ENCODE measurements around the gene GAB3. TPM values are rescaled to one million over a fixed set of nuclear protein-coding genes. Genes with fewer than 3 reads are reported as not detected.

Gene GAB3
- total RNA-seq, 4 donors from 2014 or later = 0.92 to 2.2 (median 1.1) TPM

DNA sequence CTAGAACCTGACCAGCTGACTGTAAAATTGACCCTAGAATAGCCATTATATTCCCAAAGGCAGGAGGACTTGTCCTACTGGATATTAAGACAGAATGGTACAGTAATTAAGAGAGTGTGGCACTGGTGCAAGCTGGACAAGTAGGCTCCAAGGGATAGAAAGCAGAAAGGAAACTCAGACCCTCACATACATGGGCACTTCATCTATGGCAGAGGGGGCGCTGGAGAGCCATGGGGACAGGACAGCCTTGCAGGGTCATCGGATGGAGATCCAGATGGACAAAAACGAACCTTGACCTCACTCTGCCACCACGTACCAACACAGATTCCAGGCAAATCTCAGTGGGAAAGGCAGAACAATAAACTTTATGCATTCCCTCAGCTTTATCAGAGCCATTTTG, 40.6 kb downstream of the GAB3 start:
- H3K27ac ChIP-seq = no peak overlapping the region
- intact Hi-C loops (cut with DNase I; ENCODE audit: low total_unique reads) (no loop called here), in situ Hi-C loops (cut with MboI; ENCODE audit: low sequenced_read_pairs in 4 of 4) (no loop called here)
- H3K4me1 ChIP-seq = no peaks in the 10 kb centered on the region
- no peak overlapping the region for H3K4me3 ChIP-seq
- H3K9me3 ChIP-seq = no peaks in the 10 kb centered on the region
- TF ChIP-seq CTCF (IDR thresholded peaks at IDR 0.05 in 4 of 5, conservative IDR thresholded peaks at IDR 0.05 in 1 of 5) (no peak), POLR2A (IDR thresholded peaks at IDR 0.05) (no peak)
- no peaks in the 10 kb centered on the region for H3K27me3 ChIP-seq
- DNase-seq = no peak
- no peaks in the 10 kb centered on the region for H3K36me3 ChIP-seq
- no peak for ATAC-seq

GRCh38 chrX:154698630-154699248, 52.1 kb downstream of the GAB3 start:
- in situ Hi-C loops (cut with MboI; ENCODE audit: low sequenced_read_pairs in 4 of 4) = no loop called here
- ATAC-seq = no peak

GRCh38 chrX:154696676-154697045, 54.2 kb downstream of the GAB3 start:
- H3K36me3 ChIP-seq = no peaks in the 10 kb centered on the region
- H3K4me3 ChIP-seq = no peak overlapping the region
- no peaks in the 10 kb centered on the region for H3K27me3 ChIP-seq
- H3K4me1 ChIP-seq = no peaks in the 10 kb centered on the region
- no peak for TF ChIP-seq CTCF (IDR thresholded peaks at IDR 0.05 in 4 of 5, conservative IDR thresholded peaks at IDR 0.05 in 1 of 5)
- no peak for TF ChIP-seq POLR2A (IDR thresholded peaks at IDR 0.05)
- in situ Hi-C loops (cut with MboI; ENCODE audit: low sequenced_read_pairs in 4 of 4) (no loop called here), intact Hi-C loops (cut with DNase I; ENCODE audit: low total_unique reads) (no loop called here)
- H3K27ac ChIP-seq = no peak overlapping the region
- no peak for DNase-seq
- ATAC-seq = no peak
- no peaks in the 10 kb centered on the region for H3K9me3 ChIP-seq

More at GRCh38 chrX:154698630-154699248, 52.1 kb downstream of the GAB3 start:
- no peaks in the 10 kb centered on the region for H3K9me3 ChIP-seq
- no peaks in the 10 kb centered on the region for H3K27me3 ChIP-seq
- H3K36me3 ChIP-seq = no peaks in the 10 kb centered on the region
- H3K27ac ChIP-seq = no peak overlapping the region
- intact Hi-C loops (cut with DNase I; ENCODE audit: low total_unique reads) = no loop called here
- no peak for DNase-seq
- no peak overlapping the region for H3K4me3 ChIP-seq
- no peaks in the 10 kb centered on the region for H3K4me1 ChIP-seq
- TF ChIP-seq POLR2A (IDR thresholded peaks at IDR 0.05) (no peak), CTCF (IDR thresholded peaks at IDR 0.05 in 4 of 5, conservative IDR thresholded peaks at IDR 0.05 in 1 of 5) (no peak)

DNA sequence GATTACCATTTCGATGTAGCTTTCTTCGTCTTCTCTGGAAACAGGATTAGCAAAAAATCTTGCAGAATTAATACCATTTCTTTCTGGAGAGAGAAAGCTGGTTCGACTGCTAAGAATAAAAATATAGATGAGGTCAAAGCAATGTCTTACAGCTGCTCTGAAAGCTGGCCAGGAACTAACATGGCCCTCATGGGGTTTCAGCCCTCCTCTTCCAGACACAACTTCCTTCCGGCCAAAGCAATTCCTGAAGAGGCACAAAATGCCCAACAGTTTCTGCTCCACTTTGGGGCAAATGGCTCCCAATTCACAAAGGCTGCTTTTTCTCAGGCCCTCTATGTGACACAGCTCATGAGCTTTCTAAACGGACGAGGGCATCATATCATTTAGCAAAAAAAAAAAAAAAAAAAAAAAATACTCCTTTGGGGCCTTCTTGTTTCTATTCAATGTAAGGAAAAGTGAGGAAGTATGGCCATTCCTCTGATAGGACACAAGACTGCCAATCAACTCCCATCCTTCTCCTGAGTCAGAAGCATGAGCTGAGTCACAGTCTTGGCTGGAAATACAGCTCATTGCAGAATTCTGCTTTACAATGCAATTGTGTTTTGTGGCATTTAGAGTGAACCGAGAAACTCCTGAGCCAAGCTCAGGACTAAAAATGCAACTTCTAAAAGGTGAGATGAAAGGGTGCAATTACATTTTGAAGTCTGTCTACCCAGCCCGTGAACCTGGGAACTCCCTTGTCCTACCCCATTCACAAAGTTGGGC, 54.8 kb downstream of the GAB3 start:
- Histone ChIP-seq H3K4me3 (no peak overlapping the region), H3K36me3 (no peaks in the 10 kb centered on the region), H3K27me3 (no peaks in the 10 kb centered on the region), H3K4me1 (no peaks in the 10 kb centered on the region), H3K27ac (no peak overlapping the region), H3K9me3 (no peaks in the 10 kb centered on the region)
- no peak for ATAC-seq
- TF ChIP-seq CTCF (IDR thresholded peaks at IDR 0.05 in 4 of 5, conservative IDR thresholded peaks at IDR 0.05 in 1 of 5) = no peak
- no peak for TF ChIP-seq POLR2A (IDR thresholded peaks at IDR 0.05)
- DNase-seq = no peak
- intact Hi-C loops (cut with DNase I; ENCODE audit: low total_unique reads) = no loop called here
- in situ Hi-C loops (cut with MboI; ENCODE audit: low sequenced_read_pairs in 4 of 4) = no loop called here

Measured in gastrocnemius medialis (tissue), 4 donors.